ENCODE data around the gene FILIP1.
"Not testable (repeated sequence)": the region's sequence is repeated elsewhere in the genome, so short reads cannot be mapped to it uniquely, and the experiment has no call there.

FILIP1 gene

GRCh38 chr6:75419416-75419815 lies 74.2 kb downstream of the FILIP1 start:
- no peak for DNase-seq

- no peak for DNase-seq
Observed at GRCh38 chr6:75418233-75418632, 75.4 kb downstream of the FILIP1 start.

- DNase-seq, result no peak
Observed at GRCh38 chr6:75416443-75416842, 77.2 kb downstream of the FILIP1 start.

- DNase-seq, result no peak
Observed at GRCh38 chr6:75415804-75416203, 77.8 kb downstream of the FILIP1 start.

GRCh38 chr6:75414445-75415021 lies 79.1 kb downstream of the FILIP1 start:
- DNase-seq, result no peak

GRCh38 chr6:75412969-75413662 lies 80.5 kb downstream of the FILIP1 start:
- no peak for DNase-seq

- DNase-seq, result not testable (repeated sequence)
Observed at GRCh38 chr6:75410564-75410963, 83.0 kb downstream of the FILIP1 start.

- no peak for DNase-seq
Observed at GRCh38 chr6:75409928-75410327, 83.7 kb downstream of the FILIP1 start.

- no peak for DNase-seq
Observed at GRCh38 chr6:75409286-75409685, 84.3 kb downstream of the FILIP1 start.

- DNase-seq, result no peak
Observed at GRCh38 chr6:75403563-75404080, 90.0 kb downstream of the FILIP1 start.

GRCh38 chr6:75402296-75402695 lies 91.3 kb downstream of the FILIP1 start:
- no peak for DNase-seq

GRCh38 chr6:75397656-75398465 lies 95.7 kb downstream of the FILIP1 start:
- no peak for DNase-seq

- DNase-seq, result no peak
Observed at GRCh38 chr6:75397171-75397570, 96.4 kb downstream of the FILIP1 start.

- DNase-seq, result no peak
Observed at GRCh38 chr6:75396005-75396800, 97.4 kb downstream of the FILIP1 start.

GRCh38 chr6:75393806-75394205 lies 99.8 kb downstream of the FILIP1 start:
- no peak for DNase-seq

- no peak for DNase-seq
Observed at GRCh38 chr6:75391276-75391675, 102.3 kb downstream of the FILIP1 start.

- no peak for DNase-seq
Observed at GRCh38 chr6:75386050-75386770, 107.4 kb downstream of the FILIP1 start.

GRCh38 chr6:75384116-75384515 lies 109.5 kb downstream of the FILIP1 start:
- DNase-seq, result no peak

GRCh38 chr6:75382634-75382900 lies 111.0 kb downstream of the FILIP1 start:
- no peak for DNase-seq

- DNase-seq, result no peak
Observed at GRCh38 chr6:75381877-75382633, 111.5 kb downstream of the FILIP1 start.

GRCh38 chr6:75379536-75379935 lies 114.1 kb downstream of the FILIP1 start:
- no peak for DNase-seq

GRCh38 chr6:75378101-75378500 lies 115.5 kb downstream of the FILIP1 start:
- DNase-seq, result no peak
